Left ventricle myocardium inferior (tissue), 1 donor: ENCODE measurements around the gene XCL2. TPM values are rescaled to one million over a fixed set of nuclear protein-coding genes. Genes with fewer than 3 reads are reported as not detected.

Source experiments
- DNase-seq: peaks from one replicate; pipeline ENCODE4 v3.0.0-alpha.2; 2020
- H3K27ac ChIP-seq: fragments of 200-600 bp; replicated peaks from 2 replicates; pipeline ENCODE4 v1.8.0; 2021
- H3K27me3 ChIP-seq: fragments of 200-600 bp; 2 replicates; pipeline ENCODE4 v1.8.0; 2021; ENCODE audit warnings: low read depth
- H3K36me3 ChIP-seq: fragments of 200-600 bp; 2 replicates; pipeline ENCODE4 v1.8.0; 2021
- H3K4me1 ChIP-seq: fragments of 200-600 bp; 2 replicates; pipeline ENCODE4 v1.8.0; 2021
- H3K4me3 ChIP-seq: fragments of 200-600 bp; 2 replicates; pipeline ENCODE4 v1.8.0; 2021; ENCODE audit warnings: mild to moderate bottlenecking, moderate library complexity
- H3K9me3 ChIP-seq: fragments of 200-600 bp; replicated peaks from 2 replicates; pipeline ENCODE4 v1.8.0; 2021
- CTCF ChIP-seq: fragments of 200-600 bp; IDR thresholded peaks from 2 replicates; pipeline ENCODE4 v1.8.0; 2021; ENCODE audit warnings: antibody characterized with exemption, mild to moderate bottlenecking, borderline replicate concordance
- intact Hi-C: fragments of 100-400 bp; cut with micrococcal nuclease; formaldehyde crosslinking; loops from one replicate; pipeline ENCODE4 v1.11.0; 2022
- total RNA-seq: library from RNA; stranded (reverse); fragmentation: NEBNext Ultra II Directional; extraction: Animal tissue kit (Norgen Biotek cat#: 25700); gene quantifications from one replicate; pipeline ENCODE4 v1.2.1, GENCODE V29; 2021
- donor health status: DM: no; HTN: yes; CAD: no; lungs with severe emphysema.

Gene XCL2
- total RNA-seq, 1 donor from 2014 or later = 0.58 TPM

- no peak for TF ChIP-seq CTCF
- Histone ChIP-seq H3K27ac (no peak overlapping the region), H3K4me1 (peaks cover 13% of the 10 kb centered on the region), H3K36me3 (no peaks in the 10 kb centered on the region), H3K9me3 (no peaks in the 10 kb centered on the region), H3K4me3 (no peak overlapping the region), H3K27me3 (no peaks in the 10 kb centered on the region)
- intact Hi-C loops = no loop called here
- DNase-seq = no peak
These were observed 44.1 kb downstream of the XCL2 start for GRCh38 chr1:168499688-168500049.

GRCh38 chr1:168498956-168499687, 44.7 kb downstream of the XCL2 start:
- H3K27me3 ChIP-seq = no peaks in the 10 kb centered on the region
- peaks cover 13% of the 10 kb centered on the region for H3K4me1 ChIP-seq
- no peaks in the 10 kb centered on the region for H3K9me3 ChIP-seq
- intact Hi-C loops = no loop called here
- H3K36me3 ChIP-seq = no peaks in the 10 kb centered on the region
- no peak for DNase-seq
- H3K27ac ChIP-seq = no peak overlapping the region
- TF ChIP-seq CTCF = no peak
- H3K4me3 ChIP-seq = no peak overlapping the region

GRCh38 chr1:168498159-168498631, 45.6 kb downstream of the XCL2 start:
- H3K4me3 ChIP-seq = no peak overlapping the region
- H3K9me3 ChIP-seq = no peaks in the 10 kb centered on the region
- peaks cover 13% of the 10 kb centered on the region for H3K4me1 ChIP-seq
- no peaks in the 10 kb centered on the region for H3K36me3 ChIP-seq
- intact Hi-C loops = no loop called here
- no peak for DNase-seq
- H3K27me3 ChIP-seq = no peaks in the 10 kb centered on the region
- no peak for TF ChIP-seq CTCF
- no peak overlapping the region for H3K27ac ChIP-seq

GRCh38 chr1:168497376-168497950, 46.3 kb downstream of the XCL2 start:
- Histone ChIP-seq H3K36me3 (no peaks in the 10 kb centered on the region), H3K27me3 (no peaks in the 10 kb centered on the region), H3K9me3 (no peaks in the 10 kb centered on the region), H3K27ac (no peak overlapping the region), H3K4me3 (no peak overlapping the region), H3K4me1 (peaks cover 13% of the 10 kb centered on the region)
- intact Hi-C loops = no loop called here
- DNase-seq = no peak
- no peak for TF ChIP-seq CTCF

GRCh38 chr1:168491527-168492164, 52.2 kb downstream of the XCL2 start:
- H3K27ac ChIP-seq = no peak overlapping the region
- DNase-seq = no peak
- intact Hi-C loops = no loop called here
- H3K36me3 ChIP-seq = no peaks in the 10 kb centered on the region
- no peaks in the 10 kb centered on the region for H3K27me3 ChIP-seq
- H3K9me3 ChIP-seq = no peaks in the 10 kb centered on the region
- peaks cover 11% of the 10 kb centered on the region for H3K4me1 ChIP-seq
- TF ChIP-seq CTCF = no peak
- no peak overlapping the region for H3K4me3 ChIP-seq

Other genes starting within 250 kb of the XCL2 start
- 0.27 TPM for gene XCL1, start 32.6 kb upstream of the XCL2 start, total RNA-seq
- gene DPT, start 185.2 kb upstream of the XCL2 start, total RNA-seq = 45.6 TPM